ENCODE data around the gene STIM1. TPM values are rescaled to one million over a fixed set of nuclear protein-coding genes. Genes with fewer than 3 reads are reported as not detected.

STIM1 gene
- total RNA-seq, 1 experiment from 2014 or later, result 9.0 TPM

DNA sequence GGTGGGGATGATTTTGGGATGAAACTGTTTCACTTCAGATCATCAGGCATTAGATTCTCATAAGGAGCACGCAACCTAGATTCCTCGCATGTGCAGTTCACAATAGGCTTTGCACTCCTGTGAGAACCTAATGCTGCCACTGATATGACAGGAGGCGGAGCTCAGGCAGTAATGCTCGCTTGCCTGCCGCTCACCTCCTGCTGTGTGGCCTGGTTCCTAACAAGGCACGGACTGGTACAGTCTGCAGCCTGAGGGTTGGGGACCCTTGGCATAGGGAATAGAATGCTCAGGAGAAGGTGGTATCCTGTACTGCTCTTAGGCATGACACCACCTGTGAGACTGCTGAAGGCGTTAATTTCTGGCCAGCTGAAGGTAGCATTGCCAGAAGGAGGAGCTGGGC is 47.0 kb downstream of the STIM1 start:
- Histone ChIP-seq H3K79me2 (ENCODE audit: low read length) (no peaks in the 10 kb centered on the region), H3K36me3 (ENCODE audit: insufficient read depth, low read length) (no peaks in the 10 kb centered on the region), H3K4me1 (ENCODE audit: low read length) (peaks cover 24% of the 10 kb centered on the region), H3K9me2 (replicated peaks; ENCODE audit: insufficient read depth, low read length) (no peaks in the 10 kb centered on the region), H3K9me3 (ENCODE audit: low read length) (no peaks in the 10 kb centered on the region), H3K27me3 (ENCODE audit: low read length) (no peaks in the 10 kb centered on the region), H2AFZ (ENCODE audit: low read length) (no peak overlapping the region), H3K4me3 (ENCODE audit: low read length) (no peak overlapping the region), H4K20me1 (ENCODE audit: insufficient read depth, low read depth, low read length) (no peaks in the 10 kb centered on the region), H3K4me2 (ENCODE audit: low read depth, low read length, poor library complexity, severe bottlenecking) (no peak overlapping the region), H3K9ac (ENCODE audit: low read length) (no peak overlapping the region), H3K27ac (ENCODE audit: low read length) (no peak overlapping the region)
- no peak for DNase-seq

- H2AFZ ChIP-seq (ENCODE audit: low read length), result no peak overlapping the region
- H3K36me3 ChIP-seq (ENCODE audit: insufficient read depth, low read length), result no peaks in the 10 kb centered on the region
- H3K4me2 ChIP-seq (ENCODE audit: low read depth, low read length, poor library complexity, severe bottlenecking), result peak overlapping the region; percentile 31
- no peak overlapping the region for H3K9ac ChIP-seq (ENCODE audit: low read length)
- no peaks in the 10 kb centered on the region for H3K9me3 ChIP-seq (ENCODE audit: low read length)
- no peak overlapping the region for H3K27ac ChIP-seq (ENCODE audit: low read length)
- no peaks in the 10 kb centered on the region for H3K9me2 ChIP-seq (replicated peaks; ENCODE audit: insufficient read depth, low read length)
- H3K4me3 ChIP-seq (ENCODE audit: low read length), result no peak overlapping the region
- H4K20me1 ChIP-seq (ENCODE audit: insufficient read depth, low read depth, low read length), result no peaks in the 10 kb centered on the region
- peaks cover 24% of the 10 kb centered on the region for H3K4me1 ChIP-seq (ENCODE audit: low read length)
- peak; percentile 70 for DNase-seq
- no peaks in the 10 kb centered on the region for H3K27me3 ChIP-seq (ENCODE audit: low read length)
- H3K79me2 ChIP-seq (ENCODE audit: low read length), result no peaks in the 10 kb centered on the region
Observed at GRCh38 chr11:3903207-3903896, 47.9 kb downstream of the STIM1 start.

DNA sequence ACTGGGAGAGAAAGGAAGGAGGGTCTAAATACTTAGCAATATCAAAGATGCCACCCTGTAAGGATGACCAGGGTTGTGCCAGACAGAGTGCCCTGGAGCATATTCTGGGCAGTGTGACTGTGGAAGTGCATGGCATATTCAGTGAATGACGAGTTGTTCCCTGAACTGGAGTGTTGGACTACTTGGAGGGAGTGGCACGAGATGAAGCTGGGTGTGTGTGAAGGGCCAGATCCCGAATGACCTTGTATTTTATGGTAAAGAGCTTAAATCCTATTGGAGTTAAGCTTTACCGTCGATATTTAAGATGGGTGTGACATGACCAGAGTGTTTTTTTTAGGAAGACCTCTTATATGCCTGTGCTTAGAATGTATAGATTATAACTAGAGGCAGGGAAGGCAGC is 48.8 kb downstream of the STIM1 start:
- Histone ChIP-seq H3K79me2 (ENCODE audit: low read length) (no peaks in the 10 kb centered on the region), H3K27ac (ENCODE audit: low read length) (no peak overlapping the region), H3K4me1 (ENCODE audit: low read length) (peaks cover 24% of the 10 kb centered on the region), H3K9ac (ENCODE audit: low read length) (no peak overlapping the region), H3K36me3 (ENCODE audit: insufficient read depth, low read length) (no peaks in the 10 kb centered on the region), H3K9me3 (ENCODE audit: low read length) (no peaks in the 10 kb centered on the region), H4K20me1 (ENCODE audit: insufficient read depth, low read depth, low read length) (no peaks in the 10 kb centered on the region), H2AFZ (ENCODE audit: low read length) (no peak overlapping the region), H3K4me2 (ENCODE audit: low read depth, low read length, poor library complexity, severe bottlenecking) (no peak overlapping the region), H3K27me3 (ENCODE audit: low read length) (no peaks in the 10 kb centered on the region), H3K9me2 (replicated peaks; ENCODE audit: insufficient read depth, low read length) (no peaks in the 10 kb centered on the region), H3K4me3 (ENCODE audit: low read length) (no peak overlapping the region)
- no peak for DNase-seq

DNA sequence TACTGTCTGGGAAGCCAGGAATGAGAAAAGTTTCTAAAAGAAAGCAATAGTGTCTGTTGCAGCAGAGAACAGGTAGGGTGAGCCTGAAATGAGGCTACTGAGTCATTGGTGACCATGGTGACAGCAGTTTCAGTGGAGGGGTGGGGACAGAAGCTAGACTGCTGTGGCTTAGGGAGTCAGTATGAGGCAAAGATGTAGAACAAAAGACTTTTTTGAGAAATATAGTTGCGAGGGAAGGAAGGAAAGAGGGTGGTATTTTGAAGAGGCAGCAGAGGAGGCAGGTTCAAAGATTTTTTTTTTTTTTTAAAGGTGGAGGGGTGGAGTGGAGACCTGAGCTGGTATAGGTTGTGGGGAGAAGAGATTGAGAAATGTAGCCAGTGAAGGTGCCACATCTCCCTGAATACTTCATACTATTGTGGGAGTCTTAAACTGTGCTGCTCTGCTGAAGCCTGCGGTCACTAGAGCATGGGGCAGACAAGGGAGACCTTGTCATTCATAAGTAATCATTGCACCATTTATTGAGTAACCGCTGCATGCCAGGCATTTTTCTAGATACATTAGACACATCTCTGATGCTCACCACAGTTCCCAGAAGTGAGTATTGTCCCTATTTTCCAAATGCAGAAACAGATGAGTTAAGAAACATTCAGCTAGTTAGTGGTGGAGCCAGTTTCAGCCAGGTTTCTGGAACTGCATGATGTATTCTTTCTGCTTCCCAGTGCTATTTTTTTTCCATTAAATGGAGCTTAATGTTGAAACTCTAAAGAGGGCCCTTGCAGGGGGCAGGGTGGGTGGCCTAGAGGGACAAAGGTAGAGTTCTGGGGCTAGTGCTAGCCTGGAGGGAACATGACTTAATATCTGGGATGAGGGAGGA is 49.9 kb downstream of the STIM1 start:
- no peak overlapping the region for H3K9ac ChIP-seq (ENCODE audit: low read length)
- no peaks in the 10 kb centered on the region for H3K9me3 ChIP-seq (ENCODE audit: low read length)
- H3K4me3 ChIP-seq (ENCODE audit: low read length), result no peak overlapping the region
- no peak overlapping the region for H2AFZ ChIP-seq (ENCODE audit: low read length)
- H4K20me1 ChIP-seq (ENCODE audit: insufficient read depth, low read depth, low read length), result no peaks in the 10 kb centered on the region
- no peak for DNase-seq
- no peaks in the 10 kb centered on the region for H3K36me3 ChIP-seq (ENCODE audit: insufficient read depth, low read length)
- peaks cover 24% of the 10 kb centered on the region for H3K4me1 ChIP-seq (ENCODE audit: low read length)
- H3K79me2 ChIP-seq (ENCODE audit: low read length), result no peaks in the 10 kb centered on the region
- H3K9me2 ChIP-seq (replicated peaks; ENCODE audit: insufficient read depth, low read length), result no peaks in the 10 kb centered on the region
- H3K27ac ChIP-seq (ENCODE audit: low read length), result no peak overlapping the region
- no peak overlapping the region for H3K4me2 ChIP-seq (ENCODE audit: low read depth, low read length, poor library complexity, severe bottlenecking)
- H3K27me3 ChIP-seq (ENCODE audit: low read length), result no peaks in the 10 kb centered on the region

DNA sequence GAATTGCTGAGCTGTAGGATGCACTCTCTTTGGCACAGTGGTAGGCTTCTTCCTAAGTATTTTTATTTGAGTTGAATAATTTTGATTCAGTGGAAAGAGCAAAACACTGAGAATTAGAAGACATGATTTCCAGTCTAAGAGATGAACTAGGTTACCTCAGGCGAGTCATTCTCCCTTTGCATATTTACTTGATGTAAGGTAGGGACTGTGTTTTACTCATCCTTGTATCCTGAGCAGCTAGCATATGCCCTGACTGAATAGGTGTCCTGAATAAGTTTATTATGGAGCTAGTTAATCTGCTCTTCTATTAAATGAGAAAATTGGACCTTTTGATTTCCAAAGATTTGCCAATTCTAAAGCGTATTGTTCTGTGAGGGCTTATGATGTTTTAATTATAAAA is 50.7 kb downstream of the STIM1 start:
- Histone ChIP-seq H2AFZ (ENCODE audit: low read length) (no peak overlapping the region), H4K20me1 (ENCODE audit: insufficient read depth, low read depth, low read length) (no peaks in the 10 kb centered on the region), H3K27me3 (ENCODE audit: low read length) (no peaks in the 10 kb centered on the region), H3K9me2 (replicated peaks; ENCODE audit: insufficient read depth, low read length) (no peaks in the 10 kb centered on the region), H3K9ac (ENCODE audit: low read length) (no peak overlapping the region), H3K9me3 (ENCODE audit: low read length) (no peaks in the 10 kb centered on the region), H3K4me1 (ENCODE audit: low read length) (peaks cover 24% of the 10 kb centered on the region), H3K4me2 (ENCODE audit: low read depth, low read length, poor library complexity, severe bottlenecking) (no peak overlapping the region), H3K36me3 (ENCODE audit: insufficient read depth, low read length) (no peaks in the 10 kb centered on the region), H3K79me2 (ENCODE audit: low read length) (no peaks in the 10 kb centered on the region), H3K27ac (ENCODE audit: low read length) (no peak overlapping the region), H3K4me3 (ENCODE audit: low read length) (no peak overlapping the region)
- no peak for DNase-seq

DNA sequence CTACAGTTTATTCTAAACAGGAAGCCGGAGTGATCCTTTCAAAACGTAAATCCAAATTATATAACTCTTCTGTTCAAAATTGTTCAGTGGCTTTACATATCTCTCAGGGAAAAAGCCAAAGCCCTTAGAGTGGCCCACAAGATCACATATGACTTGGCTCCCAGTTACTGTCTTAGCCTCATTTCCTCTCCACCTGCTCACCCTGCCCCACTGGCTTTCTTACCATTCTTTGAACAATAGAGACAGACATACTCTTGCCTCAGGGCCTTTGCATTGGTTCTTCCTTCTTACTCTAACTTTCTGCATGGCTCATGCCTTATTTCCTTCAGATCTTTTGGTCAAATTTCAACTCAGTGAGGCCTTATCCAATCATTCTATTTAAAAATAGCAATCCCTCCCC is 52.1 kb downstream of the STIM1 start:
- Histone ChIP-seq H3K4me2 (ENCODE audit: low read depth, low read length, poor library complexity, severe bottlenecking) (no peak overlapping the region), H3K9ac (ENCODE audit: low read length) (no peak overlapping the region), H3K27me3 (ENCODE audit: low read length) (no peaks in the 10 kb centered on the region), H3K4me3 (ENCODE audit: low read length) (no peak overlapping the region), H3K9me2 (replicated peaks; ENCODE audit: insufficient read depth, low read length) (no peaks in the 10 kb centered on the region), H3K79me2 (ENCODE audit: low read length) (no peaks in the 10 kb centered on the region), H3K4me1 (ENCODE audit: low read length) (peaks cover 24% of the 10 kb centered on the region), H3K27ac (ENCODE audit: low read length) (no peak overlapping the region), H3K9me3 (ENCODE audit: low read length) (no peaks in the 10 kb centered on the region), H2AFZ (ENCODE audit: low read length) (no peak overlapping the region), H3K36me3 (ENCODE audit: insufficient read depth, low read length) (no peaks in the 10 kb centered on the region), H4K20me1 (ENCODE audit: insufficient read depth, low read depth, low read length) (peaks cover 4% of the 10 kb centered on the region; the same call in 1 of the 2 replicates)
- no peak for DNase-seq

- peaks cover 4% of the 10 kb centered on the region; the same call in 1 of the 2 replicates for H4K20me1 ChIP-seq (ENCODE audit: insufficient read depth, low read depth, low read length)
- H2AFZ ChIP-seq (ENCODE audit: low read length), result no peak overlapping the region
- H3K36me3 ChIP-seq (ENCODE audit: insufficient read depth, low read length), result no peaks in the 10 kb centered on the region
- no peak for DNase-seq
- H3K79me2 ChIP-seq (ENCODE audit: low read length), result no peaks in the 10 kb centered on the region
- no peaks in the 10 kb centered on the region for H3K9me2 ChIP-seq (replicated peaks; ENCODE audit: insufficient read depth, low read length)
- no peak overlapping the region for H3K4me3 ChIP-seq (ENCODE audit: low read length)
- no peak overlapping the region for H3K9ac ChIP-seq (ENCODE audit: low read length)
- H3K4me2 ChIP-seq (ENCODE audit: low read depth, low read length, poor library complexity, severe bottlenecking), result no peak overlapping the region
- no peak overlapping the region for H3K27ac ChIP-seq (ENCODE audit: low read length)
- peaks cover 11% of the 10 kb centered on the region for H3K4me1 ChIP-seq (ENCODE audit: low read length)
- H3K27me3 ChIP-seq (ENCODE audit: low read length), result no peaks in the 10 kb centered on the region
- no peaks in the 10 kb centered on the region for H3K9me3 ChIP-seq (ENCODE audit: low read length)
Observed at GRCh38 chr11:3909901-3910300, 54.4 kb downstream of the STIM1 start.

- H3K4me3 ChIP-seq (ENCODE audit: low read length), result no peak overlapping the region
- no peaks in the 10 kb centered on the region for H3K36me3 ChIP-seq (ENCODE audit: insufficient read depth, low read length)
- no peak for DNase-seq
- H3K4me1 ChIP-seq (ENCODE audit: low read length), result no peaks in the 10 kb centered on the region; the same call in 1 of the 2 replicates
- no peaks in the 10 kb centered on the region for H3K27me3 ChIP-seq (ENCODE audit: low read length)
- peaks cover 4% of the 10 kb centered on the region; the same call in 1 of the 2 replicates for H4K20me1 ChIP-seq (ENCODE audit: insufficient read depth, low read depth, low read length)
- H3K4me2 ChIP-seq (ENCODE audit: low read depth, low read length, poor library complexity, severe bottlenecking), result no peak overlapping the region
- H3K9ac ChIP-seq (ENCODE audit: low read length), result no peak overlapping the region
- H3K79me2 ChIP-seq (ENCODE audit: low read length), result no peaks in the 10 kb centered on the region
- H2AFZ ChIP-seq (ENCODE audit: low read length), result no peak overlapping the region
- H3K9me2 ChIP-seq (replicated peaks; ENCODE audit: insufficient read depth, low read length), result no peaks in the 10 kb centered on the region
- no peaks in the 10 kb centered on the region for H3K9me3 ChIP-seq (ENCODE audit: low read length)
- no peak overlapping the region for H3K27ac ChIP-seq (ENCODE audit: low read length)
Observed at GRCh38 chr11:3911908-3912505, 56.5 kb downstream of the STIM1 start.
